ENCODE measurements around the gene ZNF444.

DNA sequence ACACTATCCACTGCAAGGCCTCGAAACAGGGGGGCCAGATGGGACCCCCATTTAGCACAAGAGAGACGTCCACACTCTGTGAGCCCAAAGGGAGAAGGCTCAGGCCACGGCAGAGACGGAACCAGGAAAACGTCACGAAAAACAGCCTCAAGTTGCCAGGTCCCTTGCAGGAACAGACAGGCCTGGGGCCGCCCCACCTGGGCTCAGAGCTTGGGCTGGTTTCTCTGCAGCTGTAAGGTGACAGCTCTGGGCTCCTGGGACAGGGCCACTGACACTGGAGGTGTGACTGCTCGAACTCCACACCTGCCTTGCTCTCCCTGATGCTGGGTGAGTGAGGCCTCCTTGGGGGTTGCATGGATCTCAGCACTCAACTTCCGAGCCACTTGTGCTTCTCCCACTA, 23.2 kb upstream of the ZNF444 start:
- TF ChIP-seq, protein P1, sequence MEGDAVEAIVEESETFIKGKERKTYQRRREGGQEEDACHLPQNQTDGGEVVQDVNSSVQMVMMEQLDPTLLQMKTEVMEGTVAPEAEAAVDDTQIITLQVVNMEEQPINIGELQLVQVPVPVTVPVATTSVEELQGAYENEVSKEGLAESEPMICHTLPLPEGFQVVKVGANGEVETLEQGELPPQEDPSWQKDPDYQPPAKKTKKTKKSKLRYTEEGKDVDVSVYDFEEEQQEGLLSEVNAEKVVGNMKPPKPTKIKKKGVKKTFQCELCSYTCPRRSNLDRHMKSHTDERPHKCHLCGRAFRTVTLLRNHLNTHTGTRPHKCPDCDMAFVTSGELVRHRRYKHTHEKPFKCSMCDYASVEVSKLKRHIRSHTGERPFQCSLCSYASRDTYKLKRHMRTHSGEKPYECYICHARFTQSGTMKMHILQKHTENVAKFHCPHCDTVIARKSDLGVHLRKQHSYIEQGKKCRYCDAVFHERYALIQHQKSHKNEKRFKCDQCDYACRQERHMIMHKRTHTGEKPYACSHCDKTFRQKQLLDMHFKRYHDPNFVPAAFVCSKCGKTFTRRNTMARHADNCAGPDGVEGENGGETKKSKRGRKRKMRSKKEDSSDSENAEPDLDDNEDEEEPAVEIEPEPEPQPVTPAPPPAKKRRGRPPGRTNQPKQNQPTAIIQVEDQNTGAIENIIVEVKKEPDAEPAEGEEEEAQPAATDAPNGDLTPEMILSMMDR (IDR thresholded peaks at IDR 0.05; ENCODE audit: insufficient read depth, low read length, poor library complexity, severe bottlenecking): no peak
- TF ChIP-seq EZH2phosphoT487 (conservative IDR thresholded peaks at IDR 0.05; ENCODE audit: low read length): no peak

Data from SU-DHL-6 (cell line).